Mesenchymal stem cell (in vitro differentiated cells and primary cell): ENCODE data around the gene ZKSCAN4.

Experiments used
- DNase-seq: peaks from one replicate; pipeline ENCODE4 v3.0.0-alpha.2; 2013
- H2AFZ ChIP-seq: one replicate; pipeline ENCODE4 v1.6.1; 2013; ENCODE audit warnings: low read depth, mild to moderate bottlenecking, control low read depth, inconsistent platforms, low read length, moderate library complexity
- H2AK5ac ChIP-seq: 2 replicates; pipeline ENCODE4 v1.6.1; 2013; ENCODE audit warnings: low read length, moderate library complexity, mild to moderate bottlenecking, inconsistent platforms; ENCODE audit not compliant: severe bottlenecking
- H2BK120ac ChIP-seq: one replicate; pipeline ENCODE4 v1.6.1; 2013; ENCODE audit warnings: low read depth, mild to moderate bottlenecking, inconsistent platforms, low read length, moderate library complexity
- H2BK12ac ChIP-seq, 2 experiments: one replicate each; pipeline ENCODE4 v1.6.1; 2013; ENCODE audit warnings: inconsistent platforms in 2 of 2, low read length in 2 of 2, mild to moderate bottlenecking in 2 of 2, moderate library complexity in 2 of 2, control low read depth in 1 of 2
- H2BK15ac ChIP-seq: one replicate; pipeline ENCODE4 v1.6.1; 2013; ENCODE audit warnings: mild to moderate bottlenecking, low read depth, inconsistent platforms; ENCODE audit not compliant: poor library complexity, severe bottlenecking
- H2BK5ac ChIP-seq: 2 replicates; pipeline ENCODE4 v1.6.1; 2013; ENCODE audit warnings: low read depth, mild to moderate bottlenecking, low read length, control low read depth, inconsistent platforms; ENCODE audit not compliant: poor library complexity, severe bottlenecking
- H3K14ac ChIP-seq, 2 experiments: one replicate each; pipeline ENCODE4 v1.6.1; 2013; ENCODE audit warnings: inconsistent platforms in 2 of 2, low read length in 2 of 2, control low read depth in 1 of 2, mild to moderate bottlenecking in 1 of 2, moderate library complexity in 1 of 2
- H3K18ac ChIP-seq, 2 experiments: one replicate each; pipeline ENCODE4 v1.6.1; 2013; ENCODE audit warnings: inconsistent platforms in 2 of 2, low read length in 2 of 2, control low read depth in 1 of 2, low read depth in 1 of 2, mild to moderate bottlenecking in 1 of 2
- H3K23ac ChIP-seq, 2 experiments: one replicate each; pipeline ENCODE4 v1.6.1; 2013; ENCODE audit warnings: inconsistent platforms in 2 of 2, low read length in 2 of 2, mild to moderate bottlenecking in 2 of 2, moderate library complexity in 2 of 2, control low read depth in 1 of 2
- H3K27ac ChIP-seq: 2 replicates; pipeline ENCODE4 v1.5.1; 2013; ENCODE audit warnings: mild to moderate bottlenecking, moderate library complexity, low read length, control low read depth, inconsistent platforms; ENCODE audit not compliant: poor library complexity, severe bottlenecking
- H3K27me3 ChIP-seq, 2 experiments: 2 replicates each; pipeline versions ENCODE4 v1.6.1 to v1.7.0; 2013; ENCODE audit warnings: low read length in 2 of 2, mild to moderate bottlenecking in 2 of 2, moderate library complexity in 2 of 2, control low read depth in 1 of 2, inconsistent platforms in 1 of 2; ENCODE audit not compliant: control insufficient read depth in 1 of 2, insufficient read depth in 1 of 2
- H3K36me3 ChIP-seq, 2 experiments: 2 replicates each; pipeline versions ENCODE4 v1.6.1 to v1.7.0; 2013; ENCODE audit warnings: low read length in 2 of 2, control low read depth in 1 of 2, inconsistent platforms in 1 of 2, low read depth in 1 of 2, mild to moderate bottlenecking in 1 of 2; ENCODE audit not compliant: insufficient read depth in 2 of 2, control insufficient read depth in 1 of 2
- H3K4ac ChIP-seq, 2 experiments: one replicate each; pipeline ENCODE4 v1.6.1; 2013; ENCODE audit warnings: inconsistent platforms in 2 of 2, low read length in 2 of 2, mild to moderate bottlenecking in 2 of 2, moderate library complexity in 2 of 2, control low read depth in 1 of 2, low read depth in 1 of 2
- H3K4me1 ChIP-seq: 2 replicates; pipeline ENCODE4 v1.6.1; 2013; ENCODE audit warnings: low read depth, low read length, control low read depth; ENCODE audit not compliant: control insufficient read depth, insufficient read depth
- H3K4me2 ChIP-seq: 2 replicates; pipeline ENCODE4 v1.6.1; 2013; ENCODE audit warnings: low read length, mild to moderate bottlenecking, inconsistent platforms; ENCODE audit not compliant: poor library complexity, severe bottlenecking
- H3K4me3 ChIP-seq, 2 experiments: 2 replicates each; pipeline versions ENCODE4 v1.5.1 to v1.7.0; 2013; ENCODE audit warnings: low read length in 2 of 2, mild to moderate bottlenecking in 2 of 2, control low read depth in 1 of 2, low read depth in 1 of 2; ENCODE audit not compliant: insufficient read depth in 1 of 2
- H3K79me1 ChIP-seq: replicated peaks from 2 replicates; pipeline ENCODE4 v1.6.1; 2013; ENCODE audit warnings: mild to moderate bottlenecking, control low read depth, low read length, inconsistent platforms; ENCODE audit not compliant: poor library complexity, severe bottlenecking
- H3K9ac ChIP-seq: 2 replicates; pipeline ENCODE4 v1.7.0; 2013; ENCODE audit warnings: mild to moderate bottlenecking, low read length, moderate library complexity
- H3K9me3 ChIP-seq: 2 replicates; pipeline ENCODE4 v1.7.0; 2013; ENCODE audit warnings: mild to moderate bottlenecking, low read length; ENCODE audit not compliant: control insufficient read depth
- H4K8ac ChIP-seq: one replicate; pipeline ENCODE4 v1.6.1; 2013; ENCODE audit warnings: inconsistent platforms, mild to moderate bottlenecking, low read length, moderate library complexity
- H4K91ac ChIP-seq: one replicate; pipeline ENCODE4 v1.6.1; 2013; ENCODE audit warnings: mild to moderate bottlenecking, low read length, inconsistent platforms
- WGBS: methylation state at CpG from one replicate; pipeline ENCODE4 v1.1.7; 2013; ENCODE audit warnings: mixed read lengths; 5-methylcytosine and 5-hydroxymethylcytosine counted together

Gene ZKSCAN4

DNA sequence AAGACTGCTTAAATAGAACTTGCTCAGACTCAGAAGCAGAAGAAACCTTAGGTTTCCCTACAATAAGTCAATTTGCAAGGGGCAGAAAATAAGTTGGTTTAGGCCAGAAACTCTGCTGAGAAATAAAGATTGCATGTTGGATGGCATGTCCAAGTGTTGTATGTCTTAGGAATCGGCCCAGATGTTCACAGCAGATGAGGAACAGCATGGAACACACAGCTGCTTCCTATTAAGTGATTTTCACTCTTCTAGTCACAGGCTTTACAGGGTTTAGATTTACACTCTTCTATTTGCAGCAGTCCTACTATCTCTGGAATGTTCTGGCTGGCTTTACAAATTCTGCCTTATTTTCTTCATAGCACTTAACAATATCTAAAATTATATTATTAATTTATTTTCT lies 3.2 kb downstream of the ZKSCAN4 start:
- Histone ChIP-seq H3K4ac (no peak overlapping the region), H2AFZ (no peak overlapping the region), H3K4me3 (no peak overlapping the region), H4K8ac (no peak overlapping the region), H3K4me2 (no peak overlapping the region), H3K4me1 (peaks cover 5% of the 10 kb centered on the region), H3K27me3 (no peaks in the 10 kb centered on the region), H2BK120ac (no peak overlapping the region), H3K14ac (no peak overlapping the region), H3K9me3 (no peaks in the 10 kb centered on the region), H3K23ac (no peak overlapping the region), H3K9ac (no peak overlapping the region), H3K27ac (no peak overlapping the region), H2BK12ac (no peak overlapping the region), H4K91ac (no peak overlapping the region), H2BK15ac (no peak overlapping the region), H3K79me1 (peaks cover 26% of the 10 kb centered on the region), H3K36me3 (peaks cover 21 to 55% of the 10 kb centered on the region in 2 experiments), H3K18ac (no peak overlapping the region), H2BK5ac (no peak overlapping the region), H2AK5ac (no peak overlapping the region)
- WGBS, result 94% methylated on average over 1 of the region's 1 CpG
- DNase-seq, result no peak

DNA sequence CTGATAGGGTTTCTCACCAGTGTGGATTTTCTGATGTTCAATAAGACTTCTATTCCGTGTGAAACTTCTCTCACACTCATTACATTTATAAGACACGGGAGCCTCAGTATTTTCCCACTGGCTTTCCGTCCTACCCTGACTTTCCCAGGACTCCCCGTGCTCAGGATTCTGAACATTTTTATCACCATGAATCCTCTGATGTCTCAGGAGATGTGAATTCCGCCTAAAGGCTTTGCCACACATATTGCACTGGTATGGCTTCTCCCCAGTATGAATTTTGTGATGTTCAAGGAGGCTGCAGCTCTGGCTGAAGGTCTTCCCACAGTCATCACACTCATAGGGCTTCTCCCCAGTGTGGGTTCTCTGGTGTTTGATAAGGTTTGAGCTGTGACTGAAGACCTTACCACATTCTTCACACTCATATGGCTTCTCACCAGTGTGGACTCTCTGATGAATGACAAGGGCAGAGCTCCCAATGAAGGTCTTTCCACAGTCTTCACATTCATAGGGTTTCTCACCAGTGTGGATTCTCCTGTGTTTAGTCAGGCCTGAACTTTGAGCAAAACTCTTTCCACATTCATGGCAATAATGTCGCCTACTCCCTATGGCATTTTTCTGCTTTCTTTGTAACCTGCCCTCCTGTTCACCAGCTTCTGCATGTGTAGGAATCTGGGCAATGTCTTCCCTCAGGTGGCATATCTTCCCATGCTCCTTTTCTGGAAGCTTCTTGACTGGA lies 6.7 kb downstream of the ZKSCAN4 start:
- Histone ChIP-seq H2BK120ac (no peak overlapping the region), H3K9ac (no peak overlapping the region), H3K27ac (no peak overlapping the region), H3K14ac (no peak overlapping the region), H3K4me1 (no peaks in the 10 kb centered on the region), H3K27me3 (no peaks in the 10 kb centered on the region), H2AK5ac (no peak overlapping the region), H4K91ac (no peak overlapping the region), H3K79me1 (peaks cover 23% of the 10 kb centered on the region), H3K18ac (no peak overlapping the region), H3K9me3 (no peaks in the 10 kb centered on the region), H2BK5ac (no peak overlapping the region), H4K8ac (no peak overlapping the region), H2AFZ (no peak overlapping the region), H3K36me3 (peaks cover 21 to 64% of the 10 kb centered on the region in 2 experiments), H3K4me2 (no peak overlapping the region), H2BK15ac (no peak overlapping the region), H3K4me3 (no peak overlapping the region), H3K4ac (no peak overlapping the region), H3K23ac (no peak overlapping the region), H2BK12ac (no peak overlapping the region)
- DNase-seq, result no peak
- 92% methylated on average over 6 of the region's 6 CpGs for WGBS

DNA sequence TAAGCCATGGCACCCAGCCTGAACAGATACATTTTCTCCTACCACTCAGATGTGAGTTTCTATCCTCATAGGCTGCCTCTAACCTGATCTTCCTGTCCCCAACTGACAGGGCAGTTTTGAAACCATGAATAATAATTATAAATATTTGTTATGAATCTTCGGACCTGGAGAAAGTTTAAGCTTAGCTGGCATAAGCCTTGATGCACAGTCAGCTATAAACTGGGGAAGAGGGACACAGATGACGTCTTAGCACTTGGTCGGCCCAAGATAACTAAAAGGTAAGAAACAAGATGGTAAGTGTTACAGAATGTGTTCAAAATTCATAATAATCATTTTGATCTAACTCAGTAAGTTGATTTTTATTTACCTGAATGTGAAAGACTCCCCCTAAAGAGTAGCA lies 8.1 kb downstream of the ZKSCAN4 start:
- DNase-seq, result no peak
- no peaks in the 10 kb centered on the region for H3K27me3 ChIP-seq
- H3K4ac ChIP-seq, result no peak overlapping the region
- WGBS, result 100% methylated on average over 1 of the region's 3 CpGs
- no peak overlapping the region for H4K91ac ChIP-seq
- H3K4me1 ChIP-seq, result no peaks in the 10 kb centered on the region
- no peaks in the 10 kb centered on the region for H3K9me3 ChIP-seq
- H2BK5ac ChIP-seq, result no peak overlapping the region
- H3K36me3 ChIP-seq, result peaks cover 21 to 57% of the 10 kb centered on the region in 2 experiments
- no peak overlapping the region for H2BK120ac ChIP-seq
- no peak overlapping the region for H3K18ac ChIP-seq
- H3K4me2 ChIP-seq, result no peak overlapping the region
- no peak overlapping the region for H2BK12ac ChIP-seq
- no peak overlapping the region for H3K4me3 ChIP-seq
- no peak overlapping the region for H3K23ac ChIP-seq
- no peak overlapping the region for H3K9ac ChIP-seq
- no peak overlapping the region for H2BK15ac ChIP-seq
- H3K27ac ChIP-seq, result no peak overlapping the region
- peaks cover 20% of the 10 kb centered on the region for H3K79me1 ChIP-seq
- H4K8ac ChIP-seq, result no peak overlapping the region
- H2AK5ac ChIP-seq, result no peak overlapping the region
- H2AFZ ChIP-seq, result no peak overlapping the region
- no peak overlapping the region for H3K14ac ChIP-seq

DNA sequence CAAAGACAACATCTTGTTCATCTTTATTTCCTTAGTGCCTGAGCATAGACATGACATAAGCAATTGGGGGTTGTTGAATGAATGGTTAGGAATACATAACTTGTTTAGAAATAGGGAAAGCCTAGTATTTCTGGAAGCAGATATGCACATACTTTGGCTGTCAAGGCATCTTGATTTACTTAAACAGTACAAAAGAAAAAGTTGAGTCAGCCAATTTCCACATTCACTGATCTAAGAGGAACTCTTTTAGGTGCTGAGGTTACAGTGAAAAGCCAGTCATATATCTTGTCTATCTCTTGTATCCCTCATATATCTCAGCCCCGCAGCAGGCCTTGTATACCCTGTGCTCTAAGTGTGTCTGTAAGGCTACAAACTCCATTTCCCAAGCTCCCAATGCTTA lies 11.6 kb downstream of the ZKSCAN4 start:
- no peak for DNase-seq
- Histone ChIP-seq H3K14ac (no peak overlapping the region), H4K91ac (no peak overlapping the region), H2AK5ac (no peak overlapping the region), H3K27me3 (no peaks in the 10 kb centered on the region), H3K36me3 (peaks cover 2 to 31% of the 10 kb centered on the region in 2 experiments), H3K4me2 (no peak overlapping the region), H2BK5ac (no peak overlapping the region), H3K4ac (no peak overlapping the region), H3K4me1 (no peaks in the 10 kb centered on the region), H3K79me1 (peaks cover 9% of the 10 kb centered on the region), H2BK12ac (no peak overlapping the region), H3K18ac (no peak overlapping the region), H3K23ac (no peak overlapping the region), H3K9me3 (no peaks in the 10 kb centered on the region), H4K8ac (no peak overlapping the region), H2AFZ (no peak overlapping the region), H2BK120ac (no peak overlapping the region), H3K4me3 (no peak overlapping the region), H3K27ac (no peak overlapping the region), H2BK15ac (no peak overlapping the region), H3K9ac (no peak overlapping the region)
- no CpG with 5 or more reads among the region's 1 CpG for WGBS
